ENCODE data around the gene ORAI3.

Gene ORAI3

DNA sequence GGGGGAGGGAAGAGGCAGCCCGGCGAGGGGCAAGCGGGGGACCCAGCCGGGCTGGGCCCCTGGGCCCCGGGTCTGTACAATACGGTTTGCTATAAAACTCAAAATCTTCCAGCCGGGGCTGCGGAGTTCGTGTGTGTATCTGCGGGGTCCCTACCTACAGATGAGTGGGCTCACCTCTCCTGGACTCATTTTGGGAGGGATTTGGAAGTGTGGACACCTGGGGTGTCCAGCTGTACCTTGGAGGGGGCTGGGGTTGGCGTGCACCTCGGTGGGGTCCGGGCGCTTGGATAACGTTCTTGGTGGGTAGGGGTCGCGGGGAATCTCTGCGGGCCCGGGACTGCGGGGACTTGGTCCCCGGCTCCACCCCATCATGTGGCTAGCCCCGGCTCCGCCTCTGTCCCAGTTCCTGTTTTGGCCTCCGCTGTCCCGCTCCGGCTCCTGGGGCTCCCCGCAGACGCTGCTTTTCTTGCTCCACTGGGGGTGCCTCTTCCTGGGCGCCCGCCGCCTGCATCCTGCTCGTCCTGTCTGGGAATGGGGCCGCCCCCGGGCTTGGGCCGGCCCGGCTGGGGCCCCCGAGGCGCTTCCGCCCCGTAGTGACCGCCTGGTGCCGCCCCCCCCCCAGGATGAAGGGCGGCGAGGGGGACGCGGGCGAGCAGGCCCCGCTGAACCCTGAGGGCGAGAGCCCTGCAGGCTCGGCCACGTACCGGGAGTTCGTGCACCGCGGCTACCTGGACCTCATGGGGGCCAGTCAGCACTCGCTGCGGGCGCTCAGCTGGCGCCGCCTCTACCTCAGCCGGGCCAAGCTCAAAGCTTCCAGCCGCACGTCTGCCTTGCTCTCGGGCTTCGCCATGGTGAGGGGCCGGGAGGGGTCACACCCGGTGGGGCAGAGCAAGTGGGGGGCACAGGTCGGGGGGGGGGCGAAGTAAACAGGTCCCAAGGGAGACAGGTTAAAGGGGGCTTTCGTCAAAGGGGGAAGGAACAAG is at the start of gene ORAI3:
Gene ORAI3 (plus strand): TSS at position 402 of the 983 bp plus-strand sequence. CDS start 222 bp downstream, at position 624.
- peak; percentile 46 for DNase-seq

DNA sequence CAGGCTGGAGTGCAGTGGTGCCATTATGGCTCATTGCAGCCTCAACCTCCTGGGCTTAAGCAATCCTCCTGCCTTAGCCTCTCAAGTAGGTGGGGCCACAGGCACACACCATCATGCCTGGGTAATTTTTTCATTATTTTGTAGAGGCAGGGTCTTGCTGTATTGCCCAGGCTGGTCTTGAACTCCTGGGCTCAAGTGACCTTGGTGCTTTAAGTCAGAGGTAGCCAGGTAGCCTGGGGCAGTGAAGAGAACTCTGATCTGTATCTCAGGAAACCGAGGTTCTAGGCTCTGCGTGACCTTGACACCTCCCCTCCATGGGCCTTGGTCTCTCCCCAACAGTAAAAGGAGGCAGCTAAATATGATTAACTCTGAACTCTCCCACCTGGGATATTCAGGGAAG is 49.1 kb upstream of the ORAI3 start:
- DNase-seq: no peak

DNA sequence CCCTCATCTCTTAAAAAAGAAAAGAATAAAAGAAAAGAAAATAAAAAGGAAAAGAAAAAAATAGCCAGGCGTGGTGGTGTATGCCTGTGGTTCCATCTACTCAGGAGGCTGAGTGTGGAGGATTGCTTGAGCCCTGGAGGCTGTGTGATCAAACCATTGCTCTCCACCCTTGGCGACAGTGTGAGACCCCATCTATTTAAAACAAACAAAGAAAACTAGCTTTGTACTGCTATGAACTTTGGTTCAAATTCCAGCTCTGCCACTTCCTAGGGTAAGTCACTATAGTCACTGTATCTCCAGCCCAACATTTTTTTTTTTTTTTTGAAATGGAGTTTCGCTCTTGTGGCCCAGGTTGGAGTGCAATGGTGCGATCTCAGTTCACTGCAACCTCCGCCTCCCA is 48.3 kb upstream of the ORAI3 start:
- no peak for DNase-seq

DNA sequence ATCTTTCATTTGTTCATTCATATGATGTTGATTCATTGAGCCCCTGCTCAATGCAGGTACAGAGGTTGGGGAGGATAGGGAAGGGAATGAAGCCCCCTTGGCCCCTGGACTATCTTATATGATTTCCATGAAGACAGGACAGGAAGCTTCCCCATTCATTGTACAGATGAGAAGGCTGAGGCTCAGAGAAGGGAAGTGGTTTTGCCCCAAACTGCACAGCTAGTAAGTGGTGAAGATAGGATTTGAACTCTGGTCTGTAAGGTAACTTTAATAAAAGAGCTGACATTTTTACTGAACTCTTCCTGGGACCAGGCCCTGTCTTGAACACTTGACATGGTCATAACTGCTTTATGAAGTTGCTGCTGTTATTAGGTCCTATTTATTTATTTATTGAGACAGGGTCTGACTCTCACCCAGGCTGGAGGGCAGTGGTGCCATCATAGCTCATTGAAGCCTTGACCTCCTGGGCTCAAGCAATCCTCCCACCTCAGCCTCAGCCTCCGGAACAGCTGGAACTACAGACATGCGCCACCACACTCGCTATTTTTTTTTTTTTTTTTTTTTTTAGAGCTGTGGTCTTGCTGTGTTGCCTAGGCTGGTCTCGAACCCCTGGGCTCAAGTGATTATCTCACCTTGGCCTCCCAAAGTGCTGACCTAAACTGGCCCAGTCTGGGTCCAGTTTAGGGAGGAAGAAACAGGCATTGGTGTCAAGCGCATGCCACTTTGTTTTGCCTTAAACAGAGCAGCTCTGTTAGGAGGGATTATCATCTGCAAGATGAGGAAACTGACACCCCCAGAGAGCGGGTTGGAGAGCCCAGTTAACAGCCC is 47.5 kb upstream of the ORAI3 start:
- DNase-seq: no peak

DNA sequence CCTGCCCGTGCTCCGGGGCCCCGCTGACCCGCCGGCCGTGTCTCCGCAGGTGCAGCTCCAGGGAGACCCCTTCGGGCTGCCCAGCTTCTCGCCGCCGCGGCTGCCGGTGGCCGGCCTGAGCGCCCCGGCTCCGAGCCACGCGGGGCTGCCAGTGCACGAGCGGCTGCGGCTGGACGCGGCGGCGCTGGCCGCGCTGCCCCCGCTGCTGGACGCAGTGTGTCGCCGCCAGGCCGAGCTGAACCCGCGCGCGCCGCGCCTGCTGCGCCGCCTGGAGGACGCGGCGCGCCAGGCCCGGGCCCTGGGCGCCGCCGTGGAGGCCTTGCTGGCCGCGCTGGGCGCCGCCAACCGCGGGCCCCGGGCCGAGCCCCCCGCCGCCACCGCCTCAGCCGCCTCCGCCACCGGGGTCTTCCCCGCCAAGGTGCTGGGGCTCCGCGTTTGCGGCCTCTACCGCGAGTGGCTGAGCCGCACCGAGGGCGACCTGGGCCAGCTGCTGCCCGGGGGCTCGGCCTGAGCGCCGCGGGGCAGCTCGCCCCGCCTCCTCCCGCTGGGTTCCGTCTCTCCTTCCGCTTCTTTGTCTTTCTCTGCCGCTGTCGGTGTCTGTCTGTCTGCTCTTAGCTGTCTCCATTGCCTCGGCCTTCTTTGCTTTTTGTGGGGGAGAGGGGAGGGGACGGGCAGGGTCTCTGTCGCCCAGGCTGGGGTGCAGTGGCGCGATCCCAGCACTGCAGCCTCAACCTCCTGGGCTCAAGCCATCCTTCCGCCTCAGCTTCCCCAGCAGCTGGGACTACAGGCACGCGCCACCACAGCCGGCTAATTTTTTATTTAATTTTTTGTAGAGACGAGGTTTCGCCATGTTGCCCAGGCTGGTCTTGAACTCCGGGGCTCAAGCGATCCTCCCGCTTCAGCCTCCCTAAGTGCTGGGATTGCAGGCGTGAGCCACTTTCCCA is 46.6 kb upstream of the ORAI3 start:
- peak; percentile 63 for DNase-seq

DNA sequence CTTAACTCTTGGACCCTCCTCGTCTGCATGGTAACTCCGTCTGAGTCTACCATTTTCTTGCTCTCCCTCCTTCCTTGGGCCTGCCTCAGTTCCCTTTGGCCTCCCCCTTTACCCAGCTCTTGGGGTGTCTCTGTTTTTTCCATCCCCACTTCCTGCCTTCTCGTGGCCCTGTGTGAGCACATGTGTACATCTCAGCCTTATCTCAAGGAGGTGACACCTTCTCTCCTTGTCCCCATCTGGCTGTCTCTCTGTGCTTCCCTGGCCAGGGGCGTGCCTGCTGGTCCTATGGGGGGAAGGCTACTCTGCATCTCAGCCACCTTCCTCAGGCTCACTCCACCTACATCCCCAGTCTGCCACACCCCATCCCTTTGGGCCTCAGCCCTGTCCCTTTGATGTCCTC is 45.9 kb upstream of the ORAI3 start:
- no peak for DNase-seq

DNA sequence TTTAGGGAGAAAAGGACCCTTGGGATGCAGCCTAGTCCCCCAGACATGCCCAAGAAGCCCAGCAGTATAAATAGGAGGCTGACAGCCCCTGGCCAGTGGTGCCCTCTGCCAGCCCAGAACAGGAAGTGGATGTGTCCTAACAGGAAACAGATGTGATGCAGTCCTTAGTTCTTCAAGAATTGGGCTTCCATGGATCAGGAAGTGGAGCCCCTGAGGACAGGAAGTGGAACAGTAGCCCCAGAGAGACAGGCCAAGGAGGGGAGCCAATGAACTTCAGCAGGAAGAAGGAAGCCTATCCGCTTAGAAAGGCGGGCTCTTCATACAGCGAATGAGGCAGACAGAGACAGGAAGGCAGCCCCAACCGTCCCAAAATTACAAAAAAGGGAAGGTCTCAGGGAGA is 45.3 kb upstream of the ORAI3 start:
- no peak for DNase-seq

DNA sequence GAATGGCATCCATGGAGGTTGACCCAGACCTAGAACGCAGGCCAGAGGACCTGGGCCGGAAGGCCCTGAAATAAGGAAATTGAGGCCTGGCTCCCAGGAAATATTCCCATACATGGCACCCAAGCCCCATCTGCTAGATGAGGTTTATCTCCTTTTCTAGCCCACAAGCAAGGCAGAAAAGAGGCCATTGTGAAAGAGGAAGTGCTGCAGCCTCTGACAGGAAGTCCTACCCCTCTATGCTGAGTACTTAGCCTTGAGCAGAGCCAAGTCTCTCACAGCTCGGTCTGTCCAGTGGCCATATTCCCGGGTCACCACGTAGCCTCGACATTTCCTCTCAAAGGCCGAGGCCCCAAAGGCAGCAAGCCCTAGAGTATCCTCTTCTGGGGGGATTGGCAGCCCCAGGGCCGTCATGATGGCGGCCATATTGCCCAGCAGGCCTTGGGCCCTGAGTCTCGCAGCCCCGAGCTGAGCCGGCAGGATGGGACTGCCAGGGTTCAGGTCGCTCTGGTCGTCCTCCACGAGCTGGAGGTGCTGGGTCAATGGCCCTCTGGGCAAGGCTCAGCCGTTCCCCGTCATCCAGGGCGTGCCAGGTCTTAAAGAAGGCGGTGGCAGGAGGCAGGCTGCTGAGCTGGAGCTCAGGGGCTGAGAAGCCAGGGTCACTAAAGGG is 44.6 kb upstream of the ORAI3 start:
- no peak for DNase-seq

DNA sequence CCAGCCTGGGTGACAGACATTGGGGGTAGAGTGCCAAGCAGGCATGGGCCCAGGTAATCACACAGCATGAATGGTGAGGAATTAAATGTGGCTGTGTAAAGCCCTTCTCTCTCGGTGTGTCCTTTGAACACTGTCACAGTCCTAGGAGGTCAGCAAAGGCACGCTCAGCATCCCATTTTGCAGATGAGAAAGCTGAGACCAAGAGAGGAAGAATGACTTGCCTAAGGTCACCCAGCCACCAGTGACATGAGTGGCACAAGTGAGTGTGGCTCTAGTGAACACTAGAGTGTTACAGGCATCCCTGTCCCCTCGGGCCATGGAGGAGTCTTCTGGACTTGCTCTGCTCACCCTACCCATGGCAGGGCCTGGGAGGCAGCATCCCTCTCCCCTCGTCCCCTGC is 41.8 kb upstream of the ORAI3 start:
- no peak for DNase-seq

DNA sequence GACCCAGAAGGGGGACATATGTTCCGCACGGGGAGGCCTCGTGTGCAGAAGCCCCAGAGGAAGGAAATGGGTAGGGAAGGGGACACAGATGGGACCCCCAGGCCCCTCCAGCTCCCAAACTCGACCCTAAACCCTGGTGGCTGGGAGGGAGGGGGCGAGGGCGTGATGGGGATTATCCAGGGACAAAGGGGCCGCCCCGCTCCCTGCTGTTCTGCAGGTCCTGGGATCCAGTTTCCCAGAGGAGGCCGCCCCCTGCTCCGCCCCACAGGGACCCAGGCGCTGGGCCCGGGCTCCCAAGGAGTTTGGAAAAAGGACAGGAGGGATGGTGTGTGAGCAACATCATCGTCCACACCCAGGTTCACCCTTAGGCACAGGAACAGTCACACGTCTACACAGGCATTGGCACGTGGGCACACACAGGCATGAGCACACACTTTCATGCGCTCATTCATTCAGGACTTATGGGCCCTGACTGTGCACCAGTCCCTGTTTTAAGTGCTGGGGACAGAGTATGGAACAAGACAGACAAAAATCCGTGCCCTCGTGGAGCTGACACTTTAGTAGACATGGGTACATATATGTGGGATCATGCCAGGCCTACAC is 38.3 kb upstream of the ORAI3 start:
- DNase-seq: no peak

DNA sequence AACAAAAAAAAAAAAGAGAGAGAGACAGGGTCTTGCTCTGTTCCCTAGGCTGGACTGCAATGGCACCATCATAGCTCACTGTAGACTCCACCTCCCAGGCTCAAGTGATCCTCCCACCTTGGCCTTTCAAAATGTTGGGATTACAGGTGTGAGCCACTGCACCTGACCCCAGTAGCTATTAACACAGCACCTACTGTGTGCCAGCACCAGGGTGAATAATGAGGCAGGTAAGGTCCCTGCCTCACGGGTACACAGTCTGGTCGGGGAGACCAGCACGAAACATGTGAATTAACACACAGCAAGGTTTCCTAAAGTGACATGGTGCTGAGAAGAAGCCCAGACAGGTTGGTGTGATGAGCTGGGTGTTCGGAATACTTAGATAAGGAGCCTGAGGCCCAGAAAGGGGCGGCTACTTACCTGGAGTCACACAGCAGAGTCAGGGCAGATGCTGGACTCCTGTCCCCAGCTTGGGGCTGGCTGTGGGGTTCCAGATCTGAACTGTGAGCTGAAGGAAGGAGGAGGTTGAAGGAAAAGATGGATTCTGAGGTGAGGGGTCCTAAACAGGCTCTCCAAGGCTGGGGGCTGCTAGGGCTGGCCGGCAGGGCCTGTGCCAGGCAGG is 36.0 kb upstream of the ORAI3 start:
- no peak for DNase-seq

DNA sequence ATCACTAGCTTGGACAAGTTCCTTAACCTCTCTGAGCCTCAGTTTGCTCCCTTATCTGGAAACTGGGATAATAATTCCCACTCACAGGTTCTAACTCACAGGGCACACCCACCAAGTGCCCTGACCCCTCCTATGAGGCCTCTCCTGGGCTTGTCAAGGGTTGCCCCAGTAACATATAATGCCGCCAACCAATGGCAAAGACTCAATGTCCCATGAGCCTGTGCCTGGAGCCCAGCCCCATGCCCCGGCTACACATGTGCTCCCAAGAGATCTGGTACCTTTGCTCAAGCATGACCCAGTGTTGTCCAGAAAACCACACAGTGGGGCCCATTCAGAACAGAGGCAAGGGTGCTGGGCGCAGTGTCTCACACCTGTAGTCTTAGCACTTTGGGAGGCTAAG is 34.0 kb upstream of the ORAI3 start:
- DNase-seq: no peak

DNA sequence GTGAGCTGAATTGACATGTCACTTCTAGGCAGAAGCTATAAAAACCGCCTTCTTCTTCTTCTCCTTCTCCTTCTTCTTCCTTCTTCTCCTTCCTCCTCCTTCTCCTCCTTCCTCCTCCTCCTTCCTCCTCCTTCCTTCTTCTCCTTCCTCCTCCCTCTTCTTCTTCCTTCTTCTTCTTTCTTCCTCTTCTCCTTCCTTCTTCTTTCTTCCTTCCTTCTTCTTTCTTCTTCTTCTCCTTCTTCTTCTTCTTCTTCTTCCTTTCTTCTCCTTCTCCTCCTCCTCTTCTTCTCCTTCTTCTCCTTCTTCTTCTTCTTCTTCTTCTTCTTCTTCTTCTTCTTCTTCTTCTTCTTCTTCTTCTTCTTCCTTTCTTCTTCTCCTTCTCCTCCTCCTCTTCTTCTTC is 30.3 kb upstream of the ORAI3 start:
- no peak for DNase-seq

DNA sequence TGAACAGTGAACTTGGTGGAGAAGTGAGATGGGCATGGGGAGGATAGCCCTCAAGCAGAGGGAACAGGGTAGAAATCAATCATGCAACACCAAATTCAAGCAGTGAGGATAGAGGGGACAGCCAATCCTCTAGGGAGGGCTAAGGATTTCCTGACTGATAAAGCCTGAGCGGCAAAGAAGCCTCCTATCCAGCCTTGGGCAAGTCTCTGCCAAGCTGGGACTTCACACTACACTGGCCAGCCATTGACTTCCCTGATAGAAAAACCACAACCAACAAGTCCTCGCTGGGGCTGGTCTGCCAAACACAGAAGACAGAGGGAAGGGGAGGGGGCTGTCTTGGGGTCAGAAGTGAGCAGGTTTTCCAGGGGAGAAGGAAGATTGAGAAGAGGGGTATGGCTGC is 28.0 kb upstream of the ORAI3 start:
- no peak for DNase-seq

DNA sequence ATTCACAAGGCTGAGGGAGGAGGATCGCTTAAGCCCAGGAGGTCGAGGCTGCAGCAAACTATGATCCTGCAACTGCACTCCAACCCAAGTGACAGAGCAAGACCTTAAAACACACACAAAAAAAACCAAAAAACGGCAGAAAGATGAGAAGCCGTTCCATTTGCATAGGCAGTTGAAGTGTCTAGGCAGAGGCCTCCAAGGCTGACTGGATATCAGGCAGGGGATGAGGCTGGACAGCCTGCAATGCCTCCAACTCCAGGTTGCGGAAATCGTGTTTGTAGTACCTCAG is 27.5 kb upstream of the ORAI3 start:
- no peak for DNase-seq

DNA sequence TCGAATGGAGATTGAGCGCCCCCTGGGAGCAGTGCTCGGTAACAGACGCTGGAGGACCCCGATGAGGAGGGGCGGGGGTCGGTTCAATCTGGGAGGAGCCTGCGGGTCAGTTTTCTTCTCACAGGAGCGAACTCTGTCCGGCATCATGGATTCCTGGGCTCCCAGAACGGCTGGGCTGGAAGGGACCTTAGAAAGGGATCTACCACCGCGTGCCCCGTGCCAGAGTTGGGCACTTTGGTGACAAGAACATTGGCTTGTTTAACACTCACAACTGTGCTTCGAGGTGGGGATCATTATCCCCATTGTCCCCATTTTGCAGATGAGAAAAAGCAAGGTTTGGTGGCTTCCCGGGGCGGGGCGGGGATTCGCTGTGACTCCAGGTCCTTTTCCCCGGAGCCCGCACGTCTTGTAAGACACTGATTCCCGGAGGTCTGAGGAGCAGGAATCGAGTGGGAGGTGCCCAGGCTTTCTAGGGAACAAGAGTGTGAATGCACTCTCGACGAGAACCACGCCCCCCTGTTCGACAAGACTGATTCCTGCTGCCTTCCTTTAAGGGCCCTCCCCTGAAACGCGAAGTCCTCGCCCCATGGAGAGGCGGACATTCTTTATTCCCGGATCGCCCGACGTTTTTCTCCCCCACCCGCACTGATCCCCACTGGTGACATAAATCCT is 27.0 kb upstream of the ORAI3 start:
- DNase-seq: peak; percentile 89

DNA sequence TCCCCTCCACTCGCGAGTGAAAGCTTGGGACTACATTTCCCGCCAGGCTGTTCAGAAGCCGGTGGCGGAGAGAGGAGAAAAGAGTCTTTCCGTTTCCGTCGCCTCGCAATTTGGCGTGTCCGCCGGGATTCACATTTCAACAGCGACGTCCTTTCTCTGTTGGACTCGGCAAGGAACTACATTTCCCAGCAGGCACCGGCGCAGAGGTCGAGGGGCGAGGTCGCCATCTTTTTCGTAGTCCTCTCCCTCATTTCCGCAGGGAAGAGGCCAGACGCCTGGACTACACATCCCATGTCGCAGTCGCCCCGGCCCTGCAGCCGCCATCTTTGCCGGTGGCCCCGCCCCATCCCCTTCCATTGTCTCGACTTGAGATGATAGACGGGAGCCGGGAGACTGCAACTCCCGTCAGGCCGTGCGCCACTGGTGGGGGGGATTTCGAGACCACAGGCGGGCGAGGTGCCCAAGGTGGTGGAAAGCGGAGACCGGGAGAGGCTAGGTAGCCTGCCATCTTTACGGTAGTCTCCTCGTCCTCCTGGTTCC is 26.4 kb upstream of the ORAI3 start:
- peak; percentile 100 for DNase-seq

DNA sequence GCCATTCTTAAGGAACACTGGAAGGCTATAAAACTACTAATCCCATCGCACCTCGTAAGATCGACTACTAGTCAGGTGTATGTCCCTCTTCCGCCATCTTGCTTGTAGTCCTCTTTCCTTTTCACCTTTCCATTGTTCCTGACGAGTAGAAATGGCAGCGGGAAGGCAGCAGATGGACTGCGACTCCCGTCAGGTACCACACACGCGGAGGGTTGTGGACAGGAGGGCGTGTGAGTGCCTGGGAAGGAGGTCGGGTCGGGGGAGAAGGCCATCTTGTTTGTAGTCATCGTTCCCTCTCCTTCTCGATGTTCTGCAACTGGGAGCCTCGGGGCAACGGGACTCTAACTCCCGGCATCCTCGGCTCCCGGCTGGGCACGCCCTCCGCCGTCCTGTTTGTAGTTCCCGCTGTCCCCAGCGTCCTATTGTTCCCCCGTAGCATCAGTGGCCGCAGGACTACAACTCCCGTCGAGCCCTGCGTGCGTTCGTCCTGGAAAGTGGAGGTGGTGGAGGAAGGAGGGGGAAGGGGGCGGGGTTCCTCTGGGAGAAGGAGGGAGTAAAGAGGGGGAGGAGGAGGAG is 25.8 kb upstream of the ORAI3 start:
- DNase-seq: peak; percentile 97

DNA sequence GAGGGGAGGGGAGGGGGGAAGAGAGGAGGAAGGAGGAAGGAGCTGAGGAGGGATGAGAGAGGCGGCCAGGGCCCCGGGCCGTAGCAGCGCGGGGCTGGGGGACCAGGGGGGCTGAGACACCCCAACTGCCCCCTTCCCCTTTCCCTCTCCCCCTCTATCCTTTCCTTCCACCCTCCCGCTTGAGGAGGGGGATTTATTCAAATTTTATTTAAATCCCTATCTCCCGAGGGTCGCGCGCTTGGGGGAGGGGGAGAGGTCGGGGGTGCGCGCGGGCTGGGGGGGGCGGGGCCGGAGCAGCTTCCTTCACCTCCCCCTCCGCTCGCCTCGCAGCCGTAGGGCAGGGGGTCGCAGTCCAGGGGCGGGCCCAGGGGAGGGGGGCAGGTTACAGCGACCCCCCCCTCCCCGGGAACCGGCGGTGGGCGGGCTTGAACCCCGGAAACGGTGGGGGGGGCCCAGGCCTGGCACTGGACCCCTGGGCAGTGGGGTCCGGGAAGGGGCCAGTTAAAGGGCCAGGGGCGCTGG is 25.3 kb upstream of the ORAI3 start, which contains the start of gene FBXL19:
Gene FBXL19 (plus strand): TSS at position 19 of the 522 bp plus-strand sequence. CDS start 2,183 bp downstream, outside the sequence.
- no peak for DNase-seq

Data from CD4-positive, alpha-beta T cell treated with Interleukin-12 subunit alpha and Interleukin-12 subunit beta, for 1 hour (primary cell).